Astrocyte (in vitro differentiated cells and primary cell): Measurements from ENCODE around the gene CDX1.

Source experiments
- CTCF ChIP-seq: IDR thresholded peaks from 2 replicates; pipeline ENCODE4 v1.5.1; 2011; ENCODE audit warnings: low read depth, mild to moderate bottlenecking, inconsistent platforms, low read length, moderate library complexity; ENCODE audit not compliant: insufficient read depth
- EZH2 ChIP-seq: IDR thresholded peaks from 2 replicates; pipeline ENCODE4 v1.6.1; 2012; ENCODE audit warnings: mild to moderate bottlenecking, low read length, inconsistent platforms; ENCODE audit not compliant: insufficient read depth

DNA sequence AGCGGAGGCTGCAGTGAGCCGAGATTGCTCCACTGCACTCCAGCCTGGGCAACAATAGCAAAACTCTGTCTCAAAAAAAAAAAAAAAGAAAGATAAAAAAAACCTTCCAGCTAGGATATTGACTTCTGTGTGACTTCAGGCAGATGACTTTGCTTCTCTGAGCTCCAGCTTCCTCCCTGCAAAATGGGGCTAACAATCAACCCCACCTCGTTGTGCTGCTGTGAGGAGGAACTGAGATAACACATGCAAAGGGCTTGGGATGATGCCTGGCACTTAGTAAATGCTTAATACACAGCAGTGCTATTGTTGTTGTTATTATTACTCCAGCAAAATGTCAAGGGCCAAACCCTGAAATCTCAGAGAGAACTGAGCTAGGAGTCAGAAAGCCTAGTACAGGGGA, 3.5 kb upstream of the CDX1 start:
- no peak for TF ChIP-seq EZH2
- TF ChIP-seq CTCF: no peak
